CD4-positive, alpha-beta T cell (primary cell): ENCODE results near the gene LRRC74A. TPM values are rescaled to one million over a fixed set of nuclear protein-coding genes. Genes with fewer than 3 reads are reported as not detected.

Source experiments
- ATAC-seq: fragments of 200-7000 bp; cut with Tn5 transposase; one replicate; pipeline ENCODE4 v1.10.0; 2022; ENCODE audit warnings: mild to moderate bottlenecking; ENCODE audit not compliant: poor library complexity
- CTCF ChIA-PET: fragments of 350-600 bp; sonication (Branson Sonifier 250); formaldehyde crosslinking; loops from one replicate; lab custom pipeline; 2021; ENCODE audit warnings: antibody characterized with exemption, inconsistent platforms; lab: Charles Lee
- POLR2A ChIA-PET: fragments of 350-600 bp; sonication (Branson Sonifier 250); formaldehyde crosslinking; loops from one replicate; lab custom pipeline; 2021; ENCODE audit warnings: antibody characterized with exemption, inconsistent platforms; lab: Charles Lee
- DNase-seq, 14 experiments: peaks; one replicate each; pipeline ENCODE4 v3.0.0-alpha.2; 2013 to 2020; ENCODE audit warnings: mixed read lengths in 2 of 14
- H3K27ac ChIP-seq, 2 donors: one replicate each; pipeline versions ENCODE4 v1.5.1 to v1.7.0; 2013; ENCODE audit warnings: low read length in 2 of 2, low read depth in 1 of 2, mild to moderate bottlenecking in 1 of 2
- H3K27me3 ChIP-seq, 2 experiments: 1 replicate in 1 of 2; 2 replicates in 1 of 2; pipeline versions ENCODE4 v1.6.1 to v1.7.0; 2013; ENCODE audit warnings: low read length in 2 of 2, control low read depth in 1 of 2, mild to moderate bottlenecking in 1 of 2, moderate library complexity in 1 of 2; ENCODE audit not compliant: insufficient read depth in 2 of 2, control insufficient read depth in 1 of 2
- H3K36me3 ChIP-seq: one replicate; pipeline ENCODE4 v1.6.1; 2013; ENCODE audit warnings: low read length, control low read depth; ENCODE audit not compliant: insufficient read depth
- H3K4me1 ChIP-seq: one replicate; pipeline ENCODE4 v1.6.1; 2013; ENCODE audit warnings: low read length, control low read depth; ENCODE audit not compliant: insufficient read depth
- H3K4me3 ChIP-seq: one replicate; pipeline ENCODE4 v1.5.1; 2013; ENCODE audit warnings: mild to moderate bottlenecking, low read length, moderate library complexity
- H3K9me3 ChIP-seq, 2 experiments: 1 replicate in 1 of 2; 2 replicates in 1 of 2; pipeline versions ENCODE4 v1.6.1 to v1.7.0; 2013; ENCODE audit warnings: low read length in 2 of 2, mild to moderate bottlenecking in 2 of 2, control low read depth in 1 of 2, moderate library complexity in 1 of 2; ENCODE audit not compliant: control insufficient read depth in 1 of 2, insufficient read depth in 1 of 2
- H3K27ac Mint-ChIP-seq: one replicate; pipeline ENCODE4 v1.8.0; 2020; ENCODE audit warnings: mixed read lengths
- H3K27me3 Mint-ChIP-seq: one replicate; pipeline ENCODE4 v1.8.0; 2021; ENCODE audit warnings: mixed read lengths
- H3K36me3 Mint-ChIP-seq: one replicate; pipeline ENCODE4 v1.8.0; 2021; ENCODE audit warnings: low read depth, mixed read lengths
- H3K4me1 Mint-ChIP-seq: one replicate; pipeline ENCODE4 v1.8.0; 2021; ENCODE audit warnings: low read depth, mixed read lengths
- H3K4me3 Mint-ChIP-seq: one replicate; pipeline ENCODE4 v1.8.0; 2020; ENCODE audit warnings: mild to moderate bottlenecking, mixed read lengths
- H3K9me3 Mint-ChIP-seq: one replicate; pipeline ENCODE4 v1.8.0; 2020; ENCODE audit warnings: mixed read lengths
- intact Hi-C, 2 experiments: fragments of 100-400 bp; cut with DNase I in 1 of 2; cut with micrococcal nuclease in 1 of 2; formaldehyde crosslinking; loops; one replicate each; pipeline versions ENCODE4 v1.15.1 to v1.9.0; 2023 to 2025; cut with DNase I, micrococcal nuclease
- total RNA-seq, 174 experiments: library from RNA in 2 of 174; stranded (reverse) in 2 of 174; gene quantifications; one replicate each; pipeline ENCODE4 v1.2.3 and lab custom pipeline; 2021 to 2026
- TF ChIP-seq, protein P1 (sequence below): fragments of 200-600 bp; IDR thresholded peaks from one replicate; pipeline ENCODE4 v1.8.0; 2022; ENCODE audit warnings: antibody characterized with exemption, mild to moderate bottlenecking

LRRC74A gene
- total RNA-seq, 2 experiments from 2014 or later, result not detected

DNA sequence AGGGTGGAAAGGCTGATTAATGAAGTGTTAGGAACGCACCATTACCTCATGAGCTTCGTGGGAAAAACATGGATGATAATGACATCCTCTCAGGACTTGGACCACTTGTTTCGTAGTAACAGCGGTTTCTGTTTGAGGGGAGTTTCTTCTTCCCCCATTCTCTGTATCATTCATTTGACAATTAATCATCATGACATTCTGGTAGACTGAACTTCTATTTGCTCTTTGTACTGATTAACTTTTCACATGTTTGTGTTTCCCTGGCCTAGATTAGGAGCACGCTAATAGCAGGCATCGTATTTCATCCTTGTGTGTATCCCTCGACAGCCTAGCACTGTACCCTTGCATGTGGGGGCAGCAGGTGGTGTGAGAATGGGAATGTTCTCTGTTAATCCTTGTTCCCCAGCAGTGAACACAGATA, 8.0 kb downstream of the LRRC74A start:
- Mint-ChIP-seq H3K9me3 (no peaks in the 10 kb centered on the region), H3K27me3 (peaks cover 8% of the 10 kb centered on the region), H3K36me3 (no peaks in the 10 kb centered on the region), H3K4me3 (no peak overlapping the region), H3K4me1 (no peaks in the 10 kb centered on the region), H3K27ac (no peak overlapping the region)
- Histone ChIP-seq H3K4me1 (no peaks in the 10 kb centered on the region), H3K9me3 (no peaks in the 10 kb centered on the region), H3K4me3 (no peak overlapping the region), H3K27me3 (peaks cover 0 to 3% of the 10 kb centered on the region in 2 experiments), H3K27ac (no peak overlapping the region), H3K36me3 (no peaks in the 10 kb centered on the region)
- intact Hi-C loops, result no loop called here
- TF ChIP-seq, protein P1, sequence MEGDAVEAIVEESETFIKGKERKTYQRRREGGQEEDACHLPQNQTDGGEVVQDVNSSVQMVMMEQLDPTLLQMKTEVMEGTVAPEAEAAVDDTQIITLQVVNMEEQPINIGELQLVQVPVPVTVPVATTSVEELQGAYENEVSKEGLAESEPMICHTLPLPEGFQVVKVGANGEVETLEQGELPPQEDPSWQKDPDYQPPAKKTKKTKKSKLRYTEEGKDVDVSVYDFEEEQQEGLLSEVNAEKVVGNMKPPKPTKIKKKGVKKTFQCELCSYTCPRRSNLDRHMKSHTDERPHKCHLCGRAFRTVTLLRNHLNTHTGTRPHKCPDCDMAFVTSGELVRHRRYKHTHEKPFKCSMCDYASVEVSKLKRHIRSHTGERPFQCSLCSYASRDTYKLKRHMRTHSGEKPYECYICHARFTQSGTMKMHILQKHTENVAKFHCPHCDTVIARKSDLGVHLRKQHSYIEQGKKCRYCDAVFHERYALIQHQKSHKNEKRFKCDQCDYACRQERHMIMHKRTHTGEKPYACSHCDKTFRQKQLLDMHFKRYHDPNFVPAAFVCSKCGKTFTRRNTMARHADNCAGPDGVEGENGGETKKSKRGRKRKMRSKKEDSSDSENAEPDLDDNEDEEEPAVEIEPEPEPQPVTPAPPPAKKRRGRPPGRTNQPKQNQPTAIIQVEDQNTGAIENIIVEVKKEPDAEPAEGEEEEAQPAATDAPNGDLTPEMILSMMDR, result no peak
- CTCF ChIA-PET, result no interaction called here
- POLR2A ChIA-PET, result no interaction called here
- no peak for ATAC-seq
- DNase-seq, result no peak

DNA sequence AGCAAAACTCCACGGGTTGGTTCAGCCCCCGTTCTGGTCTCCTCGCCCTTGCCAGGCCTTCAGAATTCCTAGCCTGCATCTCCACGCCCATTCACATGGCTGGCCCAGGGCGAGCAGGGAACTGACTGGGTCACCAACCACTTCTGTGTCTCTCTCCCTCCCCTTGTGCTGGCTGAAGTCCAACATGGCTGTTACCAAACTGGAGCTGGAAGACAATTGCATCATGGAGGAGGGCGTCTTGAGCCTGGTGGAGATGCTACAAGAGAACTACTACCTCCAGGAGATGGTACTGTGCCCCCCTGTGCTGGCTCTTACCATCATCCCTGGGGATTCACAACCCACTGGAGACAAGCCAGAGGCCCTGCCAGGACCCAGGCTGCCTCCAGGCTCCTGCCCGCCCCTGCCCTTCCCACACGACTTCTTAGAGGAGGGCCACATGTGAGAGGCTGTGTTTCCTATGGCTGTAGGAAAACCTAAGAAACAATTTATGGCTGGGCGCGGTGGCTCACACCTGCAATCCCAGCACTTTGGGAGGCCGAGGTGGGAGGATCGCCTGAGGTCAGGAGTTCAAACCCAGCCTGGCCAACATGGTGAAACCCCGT, 9.9 kb downstream of the LRRC74A start:
- Histone ChIP-seq H3K4me1 (no peaks in the 10 kb centered on the region), H3K27ac (no peak overlapping the region), H3K4me3 (no peak overlapping the region), H3K36me3 (no peaks in the 10 kb centered on the region), H3K27me3 (peaks cover 0 to 3% of the 10 kb centered on the region in 2 experiments), H3K9me3 (no peaks in the 10 kb centered on the region)
- DNase-seq (no peak), ATAC-seq (no peak)
- Mint-ChIP-seq H3K4me1 (no peaks in the 10 kb centered on the region), H3K27me3 (peaks cover 8% of the 10 kb centered on the region), H3K27ac (no peak overlapping the region), H3K36me3 (no peaks in the 10 kb centered on the region), H3K9me3 (no peaks in the 10 kb centered on the region), H3K4me3 (no peak overlapping the region)
- intact Hi-C loops, result no loop called here
- CTCF ChIA-PET, result no interaction called here
- POLR2A ChIA-PET, result no interaction called here
- TF ChIP-seq, protein P1, result no peak

DNA sequence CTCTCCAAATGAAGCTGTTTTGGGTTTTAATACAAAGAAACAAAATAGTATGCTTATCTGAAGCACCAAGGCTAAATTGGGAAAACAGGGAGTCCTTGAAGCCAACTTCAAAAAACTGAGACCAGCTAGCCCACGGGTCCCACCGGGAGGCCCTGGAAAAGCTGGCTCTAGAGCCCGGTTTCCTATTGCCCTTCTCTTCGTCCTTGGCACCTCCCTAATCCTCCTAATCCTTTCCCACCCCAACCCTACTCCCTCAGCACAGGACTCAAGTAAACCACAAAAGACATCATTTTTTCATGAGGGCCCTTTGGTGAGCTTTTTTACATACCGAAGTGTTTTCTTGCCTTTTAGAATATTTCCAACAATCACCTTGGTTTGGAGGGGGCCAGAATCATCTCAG, 11.3 kb downstream of the LRRC74A start:
- intact Hi-C loops, result no loop called here
- Histone ChIP-seq H3K36me3 (no peaks in the 10 kb centered on the region), H3K27me3 (peaks cover 0 to 3% of the 10 kb centered on the region in 2 experiments), H3K9me3 (no peaks in the 10 kb centered on the region), H3K27ac (no peak overlapping the region), H3K4me3 (no peak overlapping the region), H3K4me1 (no peaks in the 10 kb centered on the region)
- CTCF ChIA-PET, result no interaction called here
- DNase-seq (no peak), ATAC-seq (no peak)
- TF ChIP-seq, protein P1, result no peak
- Mint-ChIP-seq H3K9me3 (no peaks in the 10 kb centered on the region), H3K36me3 (no peaks in the 10 kb centered on the region), H3K27me3 (peaks cover 8% of the 10 kb centered on the region), H3K4me1 (no peaks in the 10 kb centered on the region), H3K27ac (no peak overlapping the region), H3K4me3 (no peak overlapping the region)
- POLR2A ChIA-PET, result interaction anchor here (1.2 kb wide), 1 partner anchor 30 kb away, joined by 3 read pairs; no protein-coding TSS in a partner anchor
